ENCODE results near the gene CSE1L. TPM values are rescaled to one million over a fixed set of nuclear protein-coding genes. Genes with fewer than 3 reads are reported as not detected.

Gene CSE1L
- total RNA-seq, 1 experiment from 2014 or later: 295 TPM

DNA sequence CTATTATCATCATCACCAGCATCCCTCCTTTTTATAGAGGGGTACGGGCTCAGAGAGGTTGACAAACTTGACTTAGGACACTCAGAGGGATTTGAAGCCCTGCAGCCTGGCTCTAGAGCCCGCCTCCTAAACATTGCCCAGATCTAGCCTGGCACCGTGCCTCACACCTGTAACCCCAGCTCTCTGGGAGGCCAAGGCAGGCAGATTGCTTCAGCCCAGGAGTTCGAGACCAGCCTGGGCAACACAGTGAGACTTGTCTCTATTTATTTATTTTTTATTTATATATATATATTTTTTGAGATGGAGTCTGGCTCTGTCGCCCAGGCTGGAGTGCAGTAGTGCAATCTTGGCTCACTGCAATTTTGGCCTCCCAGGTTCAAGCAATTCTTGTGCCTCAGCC, 6.3 kb upstream of the CSE1L start:
- no TSS peak for BruUV-seq (replicated peaks)
- H2AFZ ChIP-seq (ENCODE audit: low read length): no peak overlapping the region
- no peak for TF ChIP-seq EZH2 (IDR thresholded peaks at IDR 0.05; ENCODE audit: low read length, unreplicated experiment)
- TF ChIP-seq, protein P1, sequence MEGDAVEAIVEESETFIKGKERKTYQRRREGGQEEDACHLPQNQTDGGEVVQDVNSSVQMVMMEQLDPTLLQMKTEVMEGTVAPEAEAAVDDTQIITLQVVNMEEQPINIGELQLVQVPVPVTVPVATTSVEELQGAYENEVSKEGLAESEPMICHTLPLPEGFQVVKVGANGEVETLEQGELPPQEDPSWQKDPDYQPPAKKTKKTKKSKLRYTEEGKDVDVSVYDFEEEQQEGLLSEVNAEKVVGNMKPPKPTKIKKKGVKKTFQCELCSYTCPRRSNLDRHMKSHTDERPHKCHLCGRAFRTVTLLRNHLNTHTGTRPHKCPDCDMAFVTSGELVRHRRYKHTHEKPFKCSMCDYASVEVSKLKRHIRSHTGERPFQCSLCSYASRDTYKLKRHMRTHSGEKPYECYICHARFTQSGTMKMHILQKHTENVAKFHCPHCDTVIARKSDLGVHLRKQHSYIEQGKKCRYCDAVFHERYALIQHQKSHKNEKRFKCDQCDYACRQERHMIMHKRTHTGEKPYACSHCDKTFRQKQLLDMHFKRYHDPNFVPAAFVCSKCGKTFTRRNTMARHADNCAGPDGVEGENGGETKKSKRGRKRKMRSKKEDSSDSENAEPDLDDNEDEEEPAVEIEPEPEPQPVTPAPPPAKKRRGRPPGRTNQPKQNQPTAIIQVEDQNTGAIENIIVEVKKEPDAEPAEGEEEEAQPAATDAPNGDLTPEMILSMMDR (conservative IDR thresholded peaks at IDR 0.05; ENCODE audit: low read depth, low read length): no peak
- TF ChIP-seq EZH2phosphoT487 (IDR thresholded peaks at IDR 0.05; ENCODE audit: borderline replicate concordance, low read length): no peak
- DNase-seq (no peak), ATAC-seq (no peak)
- H3K27ac ChIP-seq (ENCODE audit: low read length): no peak overlapping the region
- H3K9ac ChIP-seq (ENCODE audit: low read length): no peak overlapping the region
- no peaks in the 10 kb centered on the region for H3K27me3 ChIP-seq (ENCODE audit: low read length)
- ChIA-PET CTCF (interaction anchor here (0.6 kb wide), 1 partner anchor 159 kb away, joined by 9 read pairs; no protein-coding TSS in a partner anchor), POLR2A (ENCODE audit: unreplicated experiment) (no interaction called here)
- H3F3A ChIP-seq (ENCODE audit: low read length, unreplicated experiment): no peaks in the 10 kb centered on the region
- H3K4me2 ChIP-seq (ENCODE audit: low read length): no peak overlapping the region
- intact Hi-C loops (cut with micrococcal nuclease): no loop called here
- no peaks in the 10 kb centered on the region for H4K20me1 ChIP-seq (ENCODE audit: low read length)
- no peaks in the 10 kb centered on the region for H3K79me2 ChIP-seq (ENCODE audit: low read length)
- no peaks in the 10 kb centered on the region for H3K9me3 ChIP-seq (ENCODE audit: low read length)
- no peaks in the 10 kb centered on the region for H3K4me1 ChIP-seq (ENCODE audit: insufficient read depth, low read length)
- no peaks in the 10 kb centered on the region for H3K9me2 ChIP-seq (replicated peaks; ENCODE audit: low read length)
- H3K36me3 ChIP-seq (ENCODE audit: low read depth, low read length): peaks cover 9% of the 10 kb centered on the region; the same call in 1 of the 2 replicates
- H3K4me3 ChIP-seq (ENCODE audit: low read length): no peak overlapping the region

DNA sequence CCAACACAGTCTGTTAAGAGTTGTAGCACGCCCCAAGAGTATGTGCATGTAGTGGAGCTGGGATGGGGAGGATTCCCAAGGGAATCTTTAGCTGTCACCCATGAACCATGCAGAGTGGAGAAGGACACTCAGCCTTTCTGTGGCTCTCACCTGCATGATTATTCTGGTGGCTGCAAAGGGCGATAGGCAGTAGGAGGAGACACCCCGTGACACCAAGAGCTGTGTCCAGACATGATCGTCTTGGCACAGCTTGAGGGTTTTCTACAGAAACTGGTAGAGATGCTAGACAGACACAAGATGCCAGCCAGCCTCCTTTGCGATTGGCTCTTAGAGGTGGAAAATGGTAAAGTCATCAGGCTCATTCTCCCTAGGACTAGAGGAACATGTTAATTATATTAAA, 3.1 kb upstream of the CSE1L start:
- Histone ChIP-seq H3F3A (ENCODE audit: low read length, unreplicated experiment) (no peaks in the 10 kb centered on the region), H3K4me3 (ENCODE audit: low read length) (no peak overlapping the region), H3K9me2 (replicated peaks; ENCODE audit: low read length) (no peaks in the 10 kb centered on the region), H3K27ac (ENCODE audit: low read length) (no peak overlapping the region), H3K4me1 (ENCODE audit: insufficient read depth, low read length) (peaks cover 10% of the 10 kb centered on the region), H3K9me3 (ENCODE audit: low read length) (no peaks in the 10 kb centered on the region), H3K27me3 (ENCODE audit: low read length) (no peaks in the 10 kb centered on the region), H3K79me2 (ENCODE audit: low read length) (peaks cover 15% of the 10 kb centered on the region), H3K4me2 (ENCODE audit: low read length) (no peak overlapping the region), H3K9ac (ENCODE audit: low read length) (no peak overlapping the region), H3K36me3 (ENCODE audit: low read depth, low read length) (peaks cover 4% of the 10 kb centered on the region), H4K20me1 (ENCODE audit: low read length) (peaks cover 4% of the 10 kb centered on the region), H2AFZ (ENCODE audit: low read length) (no peak overlapping the region)
- no peak for DNase-seq
- intact Hi-C loops (cut with micrococcal nuclease): no loop called here
- ATAC-seq: no peak
- ChIA-PET CTCF (no interaction called here), POLR2A (ENCODE audit: unreplicated experiment) (no interaction called here)
- BruUV-seq (replicated peaks): no TSS peak
- TF ChIP-seq EZH2phosphoT487 (IDR thresholded peaks at IDR 0.05; ENCODE audit: borderline replicate concordance, low read length) (no peak), EZH2 (IDR thresholded peaks at IDR 0.05; ENCODE audit: low read length, unreplicated experiment) (no peak)
- TF ChIP-seq, protein P1 (conservative IDR thresholded peaks at IDR 0.05; ENCODE audit: low read depth, low read length): no peak

DNA sequence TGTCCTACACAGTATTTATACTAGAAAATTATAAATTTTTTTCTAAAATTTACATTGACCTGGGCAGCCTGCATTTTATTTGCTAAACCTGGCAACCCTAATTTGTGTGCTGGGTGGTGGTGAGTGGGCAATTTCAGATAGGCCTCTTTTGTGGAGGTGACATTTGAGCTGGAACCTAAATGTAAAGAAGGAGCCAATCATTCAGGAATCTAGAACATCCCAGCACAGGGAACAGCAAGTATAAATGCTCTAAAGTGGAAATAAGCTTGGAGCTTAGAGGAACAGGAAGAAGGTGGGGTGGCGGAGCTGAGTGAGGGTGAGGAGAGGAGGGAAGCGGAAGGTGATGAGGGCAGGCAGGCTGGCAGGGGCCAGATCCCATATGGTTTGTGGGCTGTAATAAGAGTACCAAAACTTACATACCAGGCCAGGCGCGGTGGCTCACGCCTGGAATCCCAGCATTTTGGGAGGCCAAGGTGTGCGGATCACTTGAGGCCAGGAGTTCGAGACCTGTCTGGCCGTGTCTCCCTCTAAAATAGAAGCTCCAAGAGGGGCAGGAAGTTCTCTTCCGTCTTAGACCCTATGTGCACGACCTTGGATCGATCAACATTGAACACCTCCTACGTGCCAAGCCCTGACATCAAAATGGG, 549 bp upstream of the CSE1L start:
- Histone ChIP-seq H3K36me3 (ENCODE audit: low read depth, low read length) (peaks cover 23% of the 10 kb centered on the region), H3K79me2 (ENCODE audit: low read length) (peaks cover 40% of the 10 kb centered on the region), H3K9me3 (ENCODE audit: low read length) (no peaks in the 10 kb centered on the region), H3K9ac (ENCODE audit: low read length) (peak overlapping the region; percentile 95), H3K4me3 (ENCODE audit: low read length) (peak overlapping the region; percentile 96), H3K4me2 (ENCODE audit: low read length) (peak overlapping the region; percentile 86), H4K20me1 (ENCODE audit: low read length) (peaks cover 24% of the 10 kb centered on the region), H3F3A (ENCODE audit: low read length, unreplicated experiment) (no peaks in the 10 kb centered on the region), H2AFZ (ENCODE audit: low read length) (peak overlapping the region; percentile 83), H3K4me1 (ENCODE audit: insufficient read depth, low read length) (peaks cover 25% of the 10 kb centered on the region), H3K9me2 (replicated peaks; ENCODE audit: low read length) (no peaks in the 10 kb centered on the region), H3K27me3 (ENCODE audit: low read length) (no peaks in the 10 kb centered on the region), H3K27ac (ENCODE audit: low read length) (peak overlapping the region; percentile 73)
- DNase-seq (no peak), ATAC-seq (no peak)
- BruUV-seq (replicated peaks): TSS peak; percentile 87
- TF ChIP-seq, protein P1 (conservative IDR thresholded peaks at IDR 0.05; ENCODE audit: low read depth, low read length): no peak
- TF ChIP-seq EZH2 (IDR thresholded peaks at IDR 0.05; ENCODE audit: low read length, unreplicated experiment) (no peak), EZH2phosphoT487 (IDR thresholded peaks at IDR 0.05; ENCODE audit: borderline replicate concordance, low read length) (no peak)
- ChIA-PET CTCF (no interaction called here), POLR2A (ENCODE audit: unreplicated experiment) (no interaction called here)
- intact Hi-C loops (cut with micrococcal nuclease): no loop called here
